AG04450 (cell line): ENCODE results near the gene ACE2. TPM values are rescaled to one million over a fixed set of nuclear protein-coding genes. Genes with fewer than 3 reads are reported as not detected.

Source experiments
- CTCF ChIA-PET: fragments of 300-600, 350-600 bp; formaldehyde crosslinking; extraction: SDS; loops from one replicate; lab custom pipeline; 2022; ENCODE audit warnings: antibody characterized with exemption, inconsistent platforms; lab: Charles Lee
- POLR2A ChIA-PET: fragments of 350-600 bp; formaldehyde crosslinking; extraction: SDS; loops from one replicate; lab custom pipeline; 2021; ENCODE audit warnings: antibody characterized with exemption, inconsistent platforms; lab: Yijun Ruan, JAX
- DNase-seq: peaks from one replicate; pipeline ENCODE4 v3.0.0-alpha.2; 2011; ENCODE audit warnings: low read depth, low spot score
- H3K27ac ChIP-seq: one replicate; pipeline ENCODE4 v1.5.1; 2012; ENCODE audit warnings: low read depth, low read length, control low read depth
- H3K27me3 ChIP-seq: one replicate; pipeline ENCODE4 v1.6.0; 2012; ENCODE audit warnings: low read length; ENCODE audit not compliant: control insufficient read depth, insufficient read depth
- H3K4me3 ChIP-seq: 2 replicates; pipeline ENCODE4 v1.5.1; 2011; ENCODE audit warnings: mild to moderate bottlenecking, low read depth, low read length, control low read depth
- H3K9me3 ChIP-seq: 2 replicates; pipeline ENCODE4 v1.5.1; 2012; ENCODE audit warnings: low read length; ENCODE audit not compliant: control insufficient read depth, insufficient read depth
- CTCF ChIP-seq: IDR thresholded peaks from 2 replicates; pipeline ENCODE4 v1.5.1; 2011; ENCODE audit warnings: low read depth, low read length, control low read depth, inconsistent platforms
- polyA plus RNA-seq: library from polyadenylated mRNA; depleted of rRNA; stranded (reverse); fragments of >200 nt; gene quantifications from 2 replicates; pipeline ENCODE4 v1.2.3, GENCODE V29; 2011; rRNA removed

ACE2 gene
- polyA plus RNA-seq, 1 experiment, result 0.02 TPM

- CTCF ChIA-PET, result no interaction called here
- POLR2A ChIA-PET, result no interaction called here
- H3K4me3 ChIP-seq, result no peak overlapping the region
- DNase-seq, result no peak
- H3K27me3 ChIP-seq, result no peaks in the 10 kb centered on the region
- no peaks in the 10 kb centered on the region for H3K9me3 ChIP-seq
- no peak overlapping the region for H3K27ac ChIP-seq
- no peak for TF ChIP-seq CTCF
Observed at GRCh38 chrX:15515931-15516330, 84.8 kb downstream of the ACE2 start.

DNA sequence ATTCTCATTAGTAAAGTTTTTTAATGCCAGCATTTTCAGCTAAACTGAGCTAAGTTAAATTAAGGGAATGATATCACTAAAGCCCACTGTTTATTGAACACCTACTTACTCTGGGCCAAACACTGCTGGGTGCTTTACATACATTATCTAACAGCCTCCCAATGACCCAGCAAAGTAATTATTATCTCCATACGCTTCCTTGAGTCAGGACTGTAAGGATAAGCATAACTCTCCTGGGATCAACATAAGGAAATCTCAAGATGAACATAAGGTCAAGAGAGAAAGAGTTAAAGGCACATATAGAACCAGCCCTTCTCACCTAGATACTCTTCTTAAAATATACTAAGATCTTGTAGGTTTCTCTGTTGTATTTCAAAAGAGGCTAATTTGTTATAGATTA, 86.5 kb downstream of the ACE2 start:
- Histone ChIP-seq H3K4me3 (no peak overlapping the region), H3K9me3 (no peaks in the 10 kb centered on the region), H3K27ac (no peak overlapping the region), H3K27me3 (no peaks in the 10 kb centered on the region)
- no peak for DNase-seq
- no peak for TF ChIP-seq CTCF
- ChIA-PET CTCF (no interaction called here), POLR2A (no interaction called here)

DNA sequence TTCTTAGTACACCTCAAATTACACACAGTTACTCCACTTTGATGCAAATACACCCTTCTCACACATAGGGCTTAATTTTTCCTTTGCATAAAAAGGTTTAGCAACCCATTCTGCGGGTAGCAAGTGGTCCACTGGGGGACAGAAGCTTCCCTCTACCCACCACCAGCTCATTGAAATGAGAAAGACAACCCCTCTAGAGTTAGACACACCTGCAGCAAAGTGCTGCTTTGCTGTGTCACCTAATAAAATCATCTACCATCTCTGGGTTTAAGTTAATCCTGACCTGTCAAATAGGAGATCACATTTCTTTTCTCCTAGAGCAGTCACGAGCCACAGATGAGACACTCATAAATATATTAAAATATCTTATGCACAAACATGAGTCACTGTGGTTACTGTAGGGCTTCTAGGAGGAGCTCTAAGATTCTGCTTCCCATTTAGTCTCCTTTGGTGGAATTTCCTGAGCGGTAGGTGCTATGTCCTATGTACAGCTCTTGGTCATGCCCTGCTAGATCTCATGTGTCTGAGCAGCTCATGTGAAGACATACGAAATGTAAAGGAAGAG, 88.3 kb downstream of the ACE2 start:
- CTCF ChIA-PET, result no interaction called here
- H3K4me3 ChIP-seq, result no peak overlapping the region

DNA sequence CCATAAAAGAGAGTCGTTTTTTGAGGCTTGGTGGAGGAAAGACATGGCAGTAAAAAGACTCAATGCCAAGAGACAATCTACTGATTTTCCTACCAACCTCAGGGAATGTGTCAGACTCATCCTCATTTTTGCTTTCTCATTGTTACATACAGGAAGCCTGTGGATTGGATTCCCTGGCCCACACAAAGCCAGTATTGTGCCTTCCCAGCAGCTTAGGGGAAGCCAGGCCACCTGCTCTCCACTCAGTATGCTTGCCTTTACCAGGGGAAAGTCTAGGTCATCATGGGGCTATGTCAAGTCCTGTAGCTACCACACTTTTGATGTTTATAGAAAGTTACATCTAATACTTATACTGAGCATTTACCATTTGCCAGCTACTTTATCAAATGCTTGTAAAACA, 89.2 kb downstream of the ACE2 start:
- TF ChIP-seq CTCF, result no peak
- DNase-seq, result no peak
- ChIA-PET POLR2A (no interaction called here), CTCF (no interaction called here)
- peaks cover 2% of the 10 kb centered on the region for H3K27me3 ChIP-seq
- no peak overlapping the region for H3K27ac ChIP-seq
- no peak overlapping the region for H3K4me3 ChIP-seq
- no peaks in the 10 kb centered on the region for H3K9me3 ChIP-seq

More for the DNA sequence above, 88.3 kb downstream of the ACE2 start:
- Histone ChIP-seq H3K27me3 (peaks cover 2% of the 10 kb centered on the region), H3K9me3 (no peaks in the 10 kb centered on the region), H3K27ac (no peak overlapping the region)
- POLR2A ChIA-PET, result no interaction called here
- DNase-seq, result no peak
- no peak for TF ChIP-seq CTCF

Other genes starting within 250 kb of the ACE2 start
- gene VEGFD, start 216.5 kb downstream of the ACE2 start, polyA plus RNA-seq, result 0.24 and 0.43 TPM in 2 replicates
- 35.2 and 42.5 TPM in 2 replicates for gene PIR, start 107.6 kb downstream of the ACE2 start, polyA plus RNA-seq
- gene BMX, start 100.2 kb downstream of the ACE2 start, polyA plus RNA-seq, result not detected in 2 replicates
- gene CLTRN, start 63.8 kb upstream of the ACE2 start, polyA plus RNA-seq, result 0.26 and 0.29 TPM in 2 replicates
- 3.5 and 4.5 TPM in 2 replicates for gene CA5B, start 137.3 kb upstream of the ACE2 start, polyA plus RNA-seq
- gene ZRSR2, start 189.5 kb upstream of the ACE2 start, polyA plus RNA-seq, result 6.1 and 7.7 TPM in 2 replicates